HepG2 (cell line): ENCODE data around the gene SELPLG.
"Not testable (repeated sequence)": the region's sequence is repeated elsewhere in the genome, so short reads cannot be mapped to it uniquely, and the experiment has no call there.

Experiments
- CTCF ChIP-seq: sonication (generic); formaldehyde crosslinking; IDR thresholded peaks from 2 replicates; pipeline ENCODE4 v1.5.0; 2020; ENCODE audit warnings: mild to moderate bottlenecking, missing genetic modification reagents, moderate library complexity
- EP300 ChIP-seq, 3 experiments: sonication (generic) in 1 of 3; formaldehyde crosslinking in 1 of 3; IDR thresholded peaks; 2 replicates each; pipeline versions ENCODE4 v1.5.1 to v1.6.1; 2011 to 2020; ENCODE audit warnings: low read depth in 2 of 3, low read length in 2 of 3, borderline replicate concordance in 1 of 3, improper control_type of control experiment in 1 of 3, mild to moderate bottlenecking in 1 of 3, missing genetic modification reagents in 1 of 3, moderate library complexity in 1 of 3
- EZH2 ChIP-seq: conservative IDR thresholded peaks from 2 replicates; pipeline ENCODE4 v1.6.1; 2012; ENCODE audit warnings: mild to moderate bottlenecking, low read depth, low read length, moderate library complexity
- HES4 ChIP-seq: sonication (generic); formaldehyde crosslinking; IDR thresholded peaks from 2 replicates; pipeline ENCODE4 v1.9.0; 2021; ENCODE audit warnings: mild to moderate bottlenecking, missing genetic modification reagents, borderline replicate concordance
- NR2F1 ChIP-seq, 2 experiments: fragments of 450-650 bp in 1 of 2; formaldehyde crosslinking in 1 of 2; IDR thresholded peaks; 2 replicates each; pipeline versions ENCODE4 v1.5.0 to v1.6.1; 2016 to 2020; ENCODE audit warnings: mild to moderate bottlenecking in 1 of 2, missing compliant biosample characterization in 1 of 2, missing genetic modification reagents in 1 of 2, moderate library complexity in 1 of 2
- POLR2A ChIP-seq, 2 experiments: IDR thresholded peaks; 2 replicates each; pipeline ENCODE4 v1.6.1; 2011; ENCODE audit warnings: low read depth in 2 of 2, low read length in 2 of 2, mild to moderate bottlenecking in 1 of 2, moderate library complexity in 1 of 2; ENCODE audit not compliant: insufficient read depth in 1 of 2
- RARG ChIP-seq: sonication (generic); formaldehyde crosslinking; IDR thresholded peaks from 2 replicates; pipeline ENCODE4 v1.4.0; 2020; ENCODE audit warnings: low read depth, mild to moderate bottlenecking, missing genetic modification reagents
- REST ChIP-seq, 2 experiments: IDR thresholded peaks; 2 replicates each; pipeline ENCODE4 v1.6.1; 2011 to 2012; ENCODE audit warnings: low read length in 2 of 2, borderline replicate concordance in 1 of 2, low read depth in 1 of 2, mild to moderate bottlenecking in 1 of 2, moderate library complexity in 1 of 2
- TARDBP ChIP-seq: sonication (generic); formaldehyde crosslinking; IDR thresholded peaks from 2 replicates; pipeline ENCODE4 v1.8.0; 2022; ENCODE audit warnings: mild to moderate bottlenecking, missing genetic modification reagents
- TMF1 ChIP-seq: sonication (generic); formaldehyde crosslinking; IDR thresholded peaks from 2 replicates; pipeline ENCODE4 v1.8.1; 2022; ENCODE audit warnings: low read depth, missing genetic modification reagents
- ZMAT5 ChIP-seq: sonication (generic); formaldehyde crosslinking; IDR thresholded peaks from 2 replicates; pipeline ENCODE4 v1.5.0; 2020; ENCODE audit warnings: mild to moderate bottlenecking, low read depth, missing genetic modification reagents, borderline replicate concordance
- ZNF232 ChIP-seq: sonication (generic); formaldehyde crosslinking; IDR thresholded peaks from 2 replicates; pipeline ENCODE4 v1.4.0; 2020; ENCODE audit warnings: missing genetic modification reagents, borderline replicate concordance

- TF ChIP-seq HES4 (CRISPR knock-in tag); RARG; CTCF (CRISPR knock-in tag); NR2F1 (CRISPR knock-in tag; IDR thresholded peaks at IDR 0.05); REST (IDR thresholded peaks at IDR 0.05; ENCODE audit: borderline replicate concordance in 1 of 2, low read depth in 1 of 2, low read length in 2 of 2); ZNF232 (CRISPR knock-in tag); ZMAT5 (CRISPR knock-in tag); TARDBP (CRISPR knock-in tag); TMF1 (CRISPR knock-in tag); EZH2; POLR2A (IDR thresholded peaks at IDR 0.05; ENCODE audit: insufficient read depth in 1 of 2, low read depth in 2 of 2, low read length in 2 of 2); EP300 (IDR thresholded peaks at IDR 0.05; ENCODE audit: low read depth in 2 of 2, low read length in 2 of 2); EP300 (CRISPR knock-in tag; IDR thresholded peaks at IDR 0.05; ENCODE audit: borderline replicate concordance): not testable (repeated sequence)
Observed at GRCh38 chr12:108656247-108656646, 22.6 kb upstream of the SELPLG start.
